ENCODE measurements around the gene VSIG8.

GRCh38 chr1:159879136-159879535 is 16.7 kb upstream of the VSIG8 start:
- TF ChIP-seq CTCF (conservative IDR thresholded peaks at IDR 0.05; ENCODE audit: low read depth, low read length) (no peak), EZH2 (IDR thresholded peaks at IDR 0.05; ENCODE audit: borderline replicate concordance, low read depth, low read length, poor library complexity, severe bottlenecking) (no peak)

Data from A673 (cell line).